ENCODE results near the gene RCOR1. TPM values are rescaled to one million over a fixed set of nuclear protein-coding genes. Genes with fewer than 3 reads are reported as not detected.

RCOR1 gene
- total RNA-seq, 2 experiments from 2014 or later: 16.1 to 16.2 TPM

DNA sequence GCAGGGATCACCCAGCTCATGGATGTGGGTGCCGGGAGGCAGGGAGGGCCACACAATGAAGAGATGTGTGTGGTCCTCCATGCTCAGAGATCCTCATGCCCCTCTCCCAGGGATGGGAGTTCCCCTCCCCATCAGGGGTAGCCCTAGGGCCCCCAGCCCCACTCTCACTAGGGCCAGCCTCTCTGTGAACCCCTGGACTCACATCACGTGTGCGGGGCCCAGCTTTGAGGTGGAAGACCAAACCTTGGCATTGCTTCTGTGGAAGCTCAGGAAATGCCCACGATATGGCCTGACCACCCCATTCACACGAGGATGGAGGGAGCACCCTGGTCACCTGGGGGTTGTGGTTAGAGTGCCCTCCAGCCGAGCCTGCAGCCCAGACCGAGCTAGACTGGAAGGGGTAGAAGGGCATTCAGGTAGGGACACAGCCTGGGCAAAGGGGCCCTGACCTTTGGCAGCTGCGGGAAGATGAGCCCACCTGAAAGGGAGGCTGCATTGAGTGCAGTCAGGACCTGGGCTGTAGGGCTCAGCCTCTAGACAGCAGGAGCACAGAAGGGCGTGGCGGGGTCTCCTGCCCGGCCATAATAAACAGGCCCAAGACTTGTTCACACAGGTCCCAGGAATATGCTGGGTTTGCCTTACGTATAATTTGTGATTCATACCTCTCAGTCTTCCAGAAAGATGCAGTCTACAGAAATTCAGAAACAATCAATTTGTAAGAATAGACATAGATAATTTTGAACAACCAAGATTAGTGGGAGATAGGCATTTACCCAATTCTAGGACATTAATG is 34.8 kb upstream of the RCOR1 start:
- CTCF ChIA-PET: interaction anchor here (1.1 kb wide), 1 partner anchor 37 kb away, joined by 3 read pairs; no protein-coding TSS in a partner anchor
- Mint-ChIP-seq H3K27me3 (no peaks in the 10 kb centered on the region), H3K4me1 (ENCODE audit: low read depth) (peaks cover 2% of the 10 kb centered on the region), H3K36me3 (ENCODE audit: low read depth) (no peaks in the 10 kb centered on the region), H3K27ac (no peak overlapping the region), H3K4me3 (no peak overlapping the region), H3K9me3 (no peaks in the 10 kb centered on the region)
- no peak for ATAC-seq
- TF ChIP-seq, protein P1, sequence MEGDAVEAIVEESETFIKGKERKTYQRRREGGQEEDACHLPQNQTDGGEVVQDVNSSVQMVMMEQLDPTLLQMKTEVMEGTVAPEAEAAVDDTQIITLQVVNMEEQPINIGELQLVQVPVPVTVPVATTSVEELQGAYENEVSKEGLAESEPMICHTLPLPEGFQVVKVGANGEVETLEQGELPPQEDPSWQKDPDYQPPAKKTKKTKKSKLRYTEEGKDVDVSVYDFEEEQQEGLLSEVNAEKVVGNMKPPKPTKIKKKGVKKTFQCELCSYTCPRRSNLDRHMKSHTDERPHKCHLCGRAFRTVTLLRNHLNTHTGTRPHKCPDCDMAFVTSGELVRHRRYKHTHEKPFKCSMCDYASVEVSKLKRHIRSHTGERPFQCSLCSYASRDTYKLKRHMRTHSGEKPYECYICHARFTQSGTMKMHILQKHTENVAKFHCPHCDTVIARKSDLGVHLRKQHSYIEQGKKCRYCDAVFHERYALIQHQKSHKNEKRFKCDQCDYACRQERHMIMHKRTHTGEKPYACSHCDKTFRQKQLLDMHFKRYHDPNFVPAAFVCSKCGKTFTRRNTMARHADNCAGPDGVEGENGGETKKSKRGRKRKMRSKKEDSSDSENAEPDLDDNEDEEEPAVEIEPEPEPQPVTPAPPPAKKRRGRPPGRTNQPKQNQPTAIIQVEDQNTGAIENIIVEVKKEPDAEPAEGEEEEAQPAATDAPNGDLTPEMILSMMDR (IDR thresholded peaks at IDR 0.05): no peak
- intact Hi-C loops (cut with micrococcal nuclease): no loop called here
- POLR2A ChIA-PET: interaction anchor here (0.7 to 1.3 kb wide), 2 partner anchors 14 to 33 kb away, joined by 3 to 5 read pairs; no protein-coding TSS in a partner anchor
- no peak for DNase-seq

DNA sequence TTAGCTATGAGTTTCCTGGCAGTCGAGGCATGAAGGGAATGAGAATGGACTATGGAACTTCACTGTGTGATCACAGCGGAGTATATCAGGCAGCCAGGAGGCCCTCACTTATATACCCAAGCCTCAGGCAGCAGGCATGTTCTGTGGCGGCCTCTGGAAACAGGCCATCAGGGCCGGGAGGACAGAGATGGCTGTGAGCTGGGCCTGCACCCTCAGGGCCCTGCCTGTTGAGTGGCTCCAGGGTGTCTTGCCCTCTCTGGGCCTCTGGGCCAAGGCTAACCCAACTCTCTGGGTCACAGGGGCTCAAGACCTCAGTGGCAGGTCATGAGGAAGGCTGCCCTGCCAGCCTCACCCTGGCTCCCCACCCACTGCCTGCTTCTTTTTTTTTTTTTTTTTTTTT is 33.9 kb upstream of the RCOR1 start:
- ChIA-PET CTCF (interaction anchor here (1.1 kb wide), 2 partner anchors 34 to 36 kb away, joined by 3 read pairs; no protein-coding TSS in a partner anchor), POLR2A (no interaction called here)
- H3K9me3 Mint-ChIP-seq: no peaks in the 10 kb centered on the region
- H3K27me3 Mint-ChIP-seq: no peaks in the 10 kb centered on the region
- ATAC-seq: no peak
- no peak for DNase-seq
- peaks cover 2% of the 10 kb centered on the region for H3K4me1 Mint-ChIP-seq (ENCODE audit: low read depth)
- intact Hi-C loops (cut with micrococcal nuclease): no loop called here
- no peak overlapping the region for H3K4me3 Mint-ChIP-seq
- no peak overlapping the region for H3K27ac Mint-ChIP-seq
- TF ChIP-seq, protein P1 (IDR thresholded peaks at IDR 0.05): no peak
- no peaks in the 10 kb centered on the region for H3K36me3 Mint-ChIP-seq (ENCODE audit: low read depth)

DNA sequence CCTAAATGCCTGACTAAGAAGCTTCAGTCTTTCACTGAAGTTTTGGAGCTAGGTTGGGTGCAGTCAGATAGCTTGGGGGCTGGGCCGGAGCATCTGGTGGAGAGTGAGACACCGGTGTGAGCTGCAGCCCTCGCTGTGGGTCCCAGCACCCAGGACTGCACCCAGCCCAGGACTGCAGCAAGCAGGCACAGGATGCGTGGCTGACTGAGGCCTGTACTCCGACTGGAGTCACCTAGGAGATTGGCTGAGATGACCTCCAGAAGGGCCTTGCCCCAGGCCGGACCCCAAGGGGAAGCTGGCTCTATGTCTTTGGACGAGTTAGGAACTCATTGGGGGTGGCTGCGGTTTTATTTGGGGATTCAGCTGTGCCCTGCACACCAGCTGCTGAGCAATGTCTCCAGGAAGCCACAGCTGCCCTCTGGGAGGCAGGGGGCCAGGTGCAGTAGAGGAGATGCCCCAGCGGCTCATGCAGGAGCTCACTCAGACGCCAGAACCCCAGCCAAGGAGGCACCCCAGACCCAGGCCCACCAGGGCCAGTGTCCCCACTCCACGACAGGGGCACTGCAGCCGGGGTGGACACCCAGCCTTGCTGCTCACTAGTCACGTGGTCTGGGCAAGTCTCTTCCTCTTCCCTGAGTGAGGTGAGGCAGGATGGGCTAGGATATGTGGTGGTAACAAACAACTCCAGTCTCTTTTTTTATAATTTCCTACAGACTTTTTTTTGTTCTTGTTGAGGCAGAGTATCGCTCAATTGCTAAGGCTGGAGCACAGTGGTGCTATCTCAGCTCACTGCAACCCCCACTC is 31.8 kb upstream of the RCOR1 start:
- H3K4me3 Mint-ChIP-seq: no peak overlapping the region
- no peak for ATAC-seq
- no peaks in the 10 kb centered on the region for H3K27me3 Mint-ChIP-seq
- no peaks in the 10 kb centered on the region for H3K36me3 Mint-ChIP-seq (ENCODE audit: low read depth)
- CTCF ChIA-PET: interaction anchor here (1.2 kb wide), 1 partner anchor 8 kb away, joined by 3 read pairs; no protein-coding TSS in a partner anchor
- H3K4me1 Mint-ChIP-seq (ENCODE audit: low read depth): peaks cover 3% of the 10 kb centered on the region
- H3K9me3 Mint-ChIP-seq: no peaks in the 10 kb centered on the region
- POLR2A ChIA-PET: interaction anchor here (1.2 to 1.9 kb wide), 2 partner anchors 10 to 15 kb away, joined by 3 to 4 read pairs; no protein-coding TSS in a partner anchor
- intact Hi-C loops (cut with micrococcal nuclease): no loop called here
- no peak for DNase-seq
- TF ChIP-seq, protein P1 (IDR thresholded peaks at IDR 0.05): no peak
- no peak overlapping the region for H3K27ac Mint-ChIP-seq

DNA sequence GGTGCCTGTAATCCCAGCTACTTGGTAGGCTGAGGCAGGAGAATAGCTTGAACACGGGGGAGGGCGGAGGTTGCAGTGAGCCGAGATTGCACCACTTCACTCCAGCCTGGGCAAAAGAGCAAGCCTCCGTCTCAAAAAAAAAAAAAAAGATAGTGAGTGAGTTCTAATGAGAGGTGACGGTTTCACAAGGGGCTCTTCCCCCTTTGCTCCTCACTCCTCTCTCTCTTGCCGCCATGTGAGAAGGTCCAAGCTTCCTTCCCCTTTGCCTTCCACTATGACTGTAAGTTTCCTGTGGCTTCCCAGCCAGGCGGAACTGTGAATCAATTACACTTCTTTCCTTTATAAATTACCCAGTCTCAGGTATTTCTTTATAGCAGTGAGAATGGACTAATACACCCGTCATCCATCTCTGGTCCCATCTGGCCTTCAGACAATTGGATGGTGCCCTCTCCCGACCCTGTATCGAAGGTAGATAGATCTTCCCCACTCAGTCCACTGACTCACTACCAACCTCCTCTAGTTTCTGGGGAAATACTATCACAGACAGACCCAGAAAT is 27.0 kb upstream of the RCOR1 start:
- Mint-ChIP-seq H3K9me3 (no peaks in the 10 kb centered on the region), H3K27me3 (no peaks in the 10 kb centered on the region), H3K4me3 (no peak overlapping the region), H3K36me3 (ENCODE audit: low read depth) (no peaks in the 10 kb centered on the region), H3K4me1 (ENCODE audit: low read depth) (peaks cover 20% of the 10 kb centered on the region), H3K27ac (no peak overlapping the region)
- ATAC-seq (no peak), DNase-seq (no peak)
- intact Hi-C loops (cut with micrococcal nuclease): no loop called here
- POLR2A ChIA-PET: interaction anchor here (1.0 to 1.4 kb wide), 2 partner anchors 29 to 40 kb away, joined by 3 to 5 read pairs; no protein-coding TSS in a partner anchor
- TF ChIP-seq, protein P1 (IDR thresholded peaks at IDR 0.05): no peak
- CTCF ChIA-PET: interaction anchor here (1.1 to 2.0 kb wide), 2 partner anchors 26 to 29 kb away, joined by 3 to 6 read pairs; no protein-coding TSS in a partner anchor
